ENCODE measurements around the gene FAM193B. TPM values are rescaled to one million over a fixed set of nuclear protein-coding genes. Genes with fewer than 3 reads are reported as not detected.
A peak's percentile ranks its signal among the peaks of the same experiment; 100 is the strongest.

The FAM193B gene
- total RNA-seq, 6 experiments from 2014 or later: 22.1 to 55.4 (median 39.2) TPM

DNA sequence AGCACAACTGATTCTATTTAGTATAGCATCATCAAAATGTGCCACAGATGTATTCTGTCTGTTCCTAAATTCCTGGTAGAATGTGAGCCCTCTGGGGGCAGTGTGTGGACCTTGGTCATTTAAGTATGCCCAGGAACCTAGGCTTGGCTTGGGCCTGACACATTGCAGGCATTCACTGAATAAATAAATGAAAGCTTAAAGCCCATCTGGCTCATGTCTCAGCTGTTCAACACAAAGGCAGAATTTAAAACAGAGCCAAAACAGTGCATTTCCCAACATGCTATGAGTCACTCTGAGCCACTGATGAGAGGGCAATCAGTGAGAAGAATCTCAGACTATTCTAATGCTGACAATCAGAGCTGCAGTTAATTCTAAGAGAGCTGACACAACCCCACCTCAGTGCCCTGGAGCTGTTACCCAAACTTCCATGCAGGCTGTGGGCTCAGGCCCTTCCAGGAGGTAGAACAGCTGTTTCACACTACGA lies 8.1 kb downstream of the FAM193B start:
- H3K4me1 ChIP-seq: peaks cover 0 to 30% (median 14%) of the 10 kb centered on the region in 4 donors
- 60% methylated on average over 1 of the region's 1 CpG for whole genome bisulfite sequencing (ENCODE audit: insufficient coverage, low coverage, low lambda C conversion rate, missing lambda C conversion rate)
- no peaks in the 10 kb centered on the region for H3K27me3 ChIP-seq
- no peaks in the 10 kb centered on the region for H3K9me3 ChIP-seq
- no peak overlapping the region for H3K4me3 ChIP-seq
- peak overlapping the region; percentile 52 to 90 (median 79) for H3K27ac ChIP-seq
- intact Hi-C loops (cut with DNase I): no loop called here
- TF ChIP-seq POLR2A (IDR thresholded peaks at IDR 0.05): no peak
- TF ChIP-seq, protein P1, sequence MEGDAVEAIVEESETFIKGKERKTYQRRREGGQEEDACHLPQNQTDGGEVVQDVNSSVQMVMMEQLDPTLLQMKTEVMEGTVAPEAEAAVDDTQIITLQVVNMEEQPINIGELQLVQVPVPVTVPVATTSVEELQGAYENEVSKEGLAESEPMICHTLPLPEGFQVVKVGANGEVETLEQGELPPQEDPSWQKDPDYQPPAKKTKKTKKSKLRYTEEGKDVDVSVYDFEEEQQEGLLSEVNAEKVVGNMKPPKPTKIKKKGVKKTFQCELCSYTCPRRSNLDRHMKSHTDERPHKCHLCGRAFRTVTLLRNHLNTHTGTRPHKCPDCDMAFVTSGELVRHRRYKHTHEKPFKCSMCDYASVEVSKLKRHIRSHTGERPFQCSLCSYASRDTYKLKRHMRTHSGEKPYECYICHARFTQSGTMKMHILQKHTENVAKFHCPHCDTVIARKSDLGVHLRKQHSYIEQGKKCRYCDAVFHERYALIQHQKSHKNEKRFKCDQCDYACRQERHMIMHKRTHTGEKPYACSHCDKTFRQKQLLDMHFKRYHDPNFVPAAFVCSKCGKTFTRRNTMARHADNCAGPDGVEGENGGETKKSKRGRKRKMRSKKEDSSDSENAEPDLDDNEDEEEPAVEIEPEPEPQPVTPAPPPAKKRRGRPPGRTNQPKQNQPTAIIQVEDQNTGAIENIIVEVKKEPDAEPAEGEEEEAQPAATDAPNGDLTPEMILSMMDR (IDR thresholded peaks at IDR 0.05): peak in 1 of 4 donors; percentile 7
- peak; percentile 91 to 94 (median 92) for ATAC-seq
- DNase-seq: peak; percentile 51 to 81 (median 66)
- H3K36me3 ChIP-seq: peaks cover 0 to 5% (median 0%) of the 10 kb centered on the region in 4 donors

DNA sequence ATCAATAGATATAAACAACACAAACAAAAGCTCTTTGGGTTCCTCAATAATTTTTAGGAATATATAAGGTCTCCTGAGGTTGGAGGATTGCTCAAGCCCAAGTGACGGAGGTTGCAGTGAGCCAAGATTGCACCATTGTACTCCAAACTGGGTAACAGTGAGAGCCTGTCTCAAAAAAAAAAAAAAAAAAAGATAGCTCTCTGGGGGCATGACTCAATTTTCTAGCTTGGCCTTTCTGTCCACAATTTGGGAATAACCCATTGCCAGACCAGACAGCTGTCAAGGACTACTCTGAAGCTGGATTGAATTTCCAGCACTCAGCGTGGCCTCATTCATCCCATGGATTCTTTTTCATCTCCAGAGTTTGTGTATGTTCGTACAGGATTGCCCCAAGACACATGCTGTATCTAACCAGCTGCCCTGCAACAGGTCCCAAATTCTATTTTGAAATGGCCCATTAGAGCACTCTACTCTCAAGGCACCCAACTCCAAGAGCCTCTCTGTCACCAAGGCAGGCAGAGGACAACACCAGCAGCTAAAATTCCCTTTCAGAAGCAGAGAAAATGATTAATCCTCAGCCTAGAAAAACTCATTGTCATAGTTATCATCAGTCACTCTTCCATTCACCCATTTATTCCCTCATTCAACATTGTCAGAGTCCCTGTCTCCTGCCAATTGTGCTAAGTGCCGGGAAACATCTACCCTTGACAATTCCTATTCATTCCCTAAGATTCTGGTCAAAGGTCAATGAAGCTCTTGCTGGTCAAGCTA lies 8.7 kb downstream of the FAM193B start:
- intact Hi-C loops (cut with DNase I): no loop called here
- Histone ChIP-seq H3K4me3 (no peak overlapping the region), H3K36me3 (peaks cover 0 to 5% (median 0%) of the 10 kb centered on the region in 4 donors), H3K27ac (peak overlapping the region; percentile 52 to 90 (median 79)), H3K4me1 (peaks cover 0 to 30% (median 14%) of the 10 kb centered on the region in 4 donors), H3K9me3 (no peaks in the 10 kb centered on the region), H3K27me3 (no peaks in the 10 kb centered on the region)
- 57% methylated on average over 4 of the region's 4 CpGs for WGBS (ENCODE audit: insufficient coverage, low coverage, low lambda C conversion rate, missing lambda C conversion rate)
- ATAC-seq (peak; percentile 53 to 72 (median 68)), DNase-seq (peak in 1 of 3 donors; percentile 78)
- TF ChIP-seq, protein P1 (IDR thresholded peaks at IDR 0.05): no peak
- TF ChIP-seq POLR2A (IDR thresholded peaks at IDR 0.05): no peak

DNA sequence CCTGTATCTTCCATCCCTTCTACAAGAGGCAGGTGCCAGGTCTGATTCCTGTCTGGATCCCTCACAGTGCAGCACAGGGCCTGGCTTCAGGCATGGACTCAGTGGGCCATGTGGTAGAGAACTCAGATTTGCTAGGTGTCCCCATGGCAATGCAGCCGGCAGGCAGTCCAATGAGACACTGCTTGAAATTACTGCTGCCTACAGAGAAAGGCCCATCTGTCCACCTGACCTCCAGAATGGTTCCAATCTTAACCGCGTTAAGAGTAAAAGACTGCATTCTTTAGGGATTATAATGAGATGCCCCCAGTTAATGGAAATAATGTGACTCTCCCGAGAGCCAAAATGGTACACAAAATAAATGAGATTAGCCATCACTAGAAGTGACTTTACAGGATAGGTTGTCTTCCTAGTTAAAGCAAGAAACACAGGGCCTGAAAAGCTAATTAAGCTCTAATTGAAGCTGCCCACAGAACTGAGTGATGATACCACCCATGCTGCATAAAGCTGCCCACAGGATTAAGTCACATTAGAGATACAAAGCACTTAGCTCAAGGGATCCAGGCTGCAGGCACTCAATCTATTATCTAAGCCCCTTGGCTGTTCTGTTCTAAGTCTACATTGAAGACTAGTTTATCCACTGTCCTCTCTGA lies 11.4 kb downstream of the FAM193B start:
- TF ChIP-seq POLR2A (IDR thresholded peaks at IDR 0.05): no peak
- TF ChIP-seq, protein P1 (IDR thresholded peaks at IDR 0.05): no peak
- DNase-seq: no peak
- no peak for ATAC-seq
- H3K9me3 ChIP-seq: no peaks in the 10 kb centered on the region
- intact Hi-C loops (cut with DNase I): no loop called here
- H3K4me3 ChIP-seq: no peak overlapping the region
- WGBS (ENCODE audit: insufficient coverage, low coverage, low lambda C conversion rate, missing lambda C conversion rate): 100% methylated on average over 2 of the region's 4 CpGs
- H3K36me3 ChIP-seq: peaks cover 0 to 17% (median 0%) of the 10 kb centered on the region in 4 donors
- no peaks in the 10 kb centered on the region for H3K27me3 ChIP-seq
- H3K27ac ChIP-seq: no peak overlapping the region
- H3K4me1 ChIP-seq: peaks cover 0 to 26% (median 14%) of the 10 kb centered on the region in 4 donors

DNA sequence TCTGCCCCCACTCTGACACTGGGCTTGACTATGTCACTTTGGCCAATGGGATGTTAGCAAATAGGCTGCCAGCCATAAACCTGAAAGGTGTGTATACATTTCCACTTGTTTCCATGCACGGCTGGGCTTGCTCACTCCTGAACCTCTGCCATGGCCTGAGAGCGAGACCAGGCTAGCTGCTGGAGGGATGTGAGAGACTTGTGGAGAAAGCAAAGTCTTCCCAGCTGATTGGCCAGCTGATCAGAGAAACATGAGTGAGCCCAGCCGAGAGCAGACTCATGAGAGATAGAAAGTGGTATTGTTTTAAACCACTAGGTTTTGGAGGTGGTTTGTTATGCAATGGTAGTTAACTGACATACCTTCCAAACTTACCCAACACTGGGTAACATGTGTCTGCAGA lies 13.9 kb downstream of the FAM193B start:
- peaks cover 0 to 9% (median 3%) of the 10 kb centered on the region in 4 donors for H3K4me1 ChIP-seq
- 77% methylated on average over 3 of the region's 3 CpGs for WGBS (ENCODE audit: insufficient coverage, low coverage, low lambda C conversion rate, missing lambda C conversion rate)
- ATAC-seq: no peak

More for the DNA sequence above, 13.9 kb downstream of the FAM193B start:
- intact Hi-C loops (cut with DNase I): no loop called here
- no peaks in the 10 kb centered on the region for H3K27me3 ChIP-seq
- H3K9me3 ChIP-seq: no peaks in the 10 kb centered on the region
- no peak overlapping the region for H3K27ac ChIP-seq
- H3K4me3 ChIP-seq: no peak overlapping the region
- peaks cover 0 to 30% (median 4%) of the 10 kb centered on the region in 4 donors for H3K36me3 ChIP-seq
- no peak for TF ChIP-seq POLR2A (IDR thresholded peaks at IDR 0.05)
- TF ChIP-seq, protein P1 (IDR thresholded peaks at IDR 0.05): no peak
- DNase-seq: no peak

Data from right lobe of liver (tissue), 6 donors.